ENCODE measurements around the gene SDK1.

SDK1 gene

DNA sequence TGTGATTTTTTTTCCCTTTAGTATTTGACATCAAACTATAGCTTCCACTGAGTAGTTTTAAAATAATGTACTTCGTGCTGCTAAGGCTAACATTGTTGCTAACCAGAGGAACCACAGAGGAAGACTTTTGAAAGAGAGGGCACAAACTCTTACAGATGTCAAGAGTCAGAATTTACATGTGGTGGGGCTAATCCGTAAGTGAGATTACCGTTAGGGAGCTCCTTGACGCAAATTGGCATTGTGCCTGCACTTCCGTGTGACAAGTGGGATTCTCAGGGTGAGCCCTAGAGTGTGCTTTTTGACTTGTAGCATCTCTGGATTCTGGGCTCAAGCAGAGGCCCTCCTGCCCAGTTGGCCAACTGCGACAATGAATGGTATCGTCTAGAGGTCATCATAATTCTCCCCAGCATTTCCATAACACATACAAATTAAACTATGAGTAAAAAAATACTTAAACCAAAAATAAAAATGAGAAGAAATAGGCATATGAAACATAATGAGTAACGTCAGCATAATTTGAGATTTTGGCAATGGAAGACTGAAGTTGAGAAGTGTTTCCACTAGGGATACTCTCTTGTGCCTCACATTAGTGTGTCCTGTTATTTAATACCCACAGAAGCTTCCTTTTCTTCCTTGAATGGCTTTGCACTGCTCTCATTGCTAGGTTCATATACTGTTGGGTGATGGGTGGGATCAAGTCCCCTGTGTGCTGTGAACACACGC lies 164.0 kb downstream of the SDK1 start:
- no peak for DNase-seq

GRCh38 chr7:3466261-3466660 lies 165.2 kb downstream of the SDK1 start:
- DNase-seq: no peak

- DNase-seq: no peak
Measured at GRCh38 chr7:3469641-3470040, 168.6 kb downstream of the SDK1 start.

DNA sequence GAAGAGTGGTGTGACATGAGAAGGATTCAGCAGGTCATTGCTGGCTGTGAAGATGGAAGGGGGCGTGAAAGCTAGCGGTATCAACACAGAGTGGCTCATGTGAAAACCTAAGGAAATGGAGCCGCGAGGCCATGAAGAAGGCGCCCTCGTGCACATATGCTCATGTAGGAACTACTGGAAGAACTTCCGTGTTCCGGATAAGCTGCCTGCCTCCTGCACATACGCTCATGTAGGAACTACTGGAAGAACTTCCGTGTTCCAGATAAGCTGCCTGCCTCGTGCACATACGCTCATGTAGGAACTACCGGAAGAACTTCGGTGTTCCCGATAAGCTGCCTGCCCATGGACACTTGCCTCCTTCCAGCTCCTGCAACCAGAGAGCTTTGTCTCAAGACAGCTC lies 179.1 kb downstream of the SDK1 start:
- DNase-seq: no peak

- DNase-seq: no peak
Measured at GRCh38 chr7:3481435-3481834, 180.4 kb downstream of the SDK1 start.

GRCh38 chr7:3482147-3482921 lies 181.3 kb downstream of the SDK1 start:
- peak; percentile 8 for DNase-seq

DNA sequence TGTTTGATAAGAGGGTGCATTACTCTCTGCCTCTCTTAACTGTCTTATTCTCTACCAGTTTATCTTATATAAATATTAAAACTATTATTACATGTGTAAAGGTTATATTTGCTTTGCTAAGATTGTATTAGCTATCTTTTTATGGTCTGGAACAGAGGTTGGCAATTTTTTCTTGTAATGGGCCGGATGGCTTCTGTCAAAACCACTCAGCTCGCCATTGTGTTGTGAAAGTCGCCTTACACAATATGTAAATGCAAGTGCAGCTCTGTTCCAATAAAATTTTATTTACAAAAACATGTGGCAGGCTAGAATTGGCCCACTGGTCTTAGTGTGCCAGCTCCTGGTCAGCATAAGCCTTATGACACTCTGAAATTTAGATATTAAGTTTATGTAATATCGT lies 185.8 kb downstream of the SDK1 start:
- no peak for DNase-seq

DNA sequence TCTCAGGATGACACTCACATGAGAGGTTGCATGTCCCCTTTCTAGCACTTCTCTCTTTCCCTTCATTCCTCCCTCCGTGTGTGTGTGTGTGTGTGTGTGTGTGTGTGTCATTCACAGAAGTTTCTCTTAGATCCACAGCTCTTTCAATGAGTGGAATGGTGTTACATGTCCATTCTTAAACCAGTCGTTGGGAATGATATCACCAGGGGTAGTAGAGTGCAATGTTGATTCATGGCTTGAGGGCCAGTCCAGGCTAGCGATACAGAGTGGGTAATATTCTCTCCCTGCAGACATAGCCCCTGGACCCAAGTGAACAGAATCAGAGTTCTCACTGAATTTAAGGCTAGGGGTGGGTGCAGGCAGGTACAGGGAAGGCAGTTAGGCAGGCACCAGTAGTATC lies 187.8 kb downstream of the SDK1 start:
- no peak for DNase-seq

DNA sequence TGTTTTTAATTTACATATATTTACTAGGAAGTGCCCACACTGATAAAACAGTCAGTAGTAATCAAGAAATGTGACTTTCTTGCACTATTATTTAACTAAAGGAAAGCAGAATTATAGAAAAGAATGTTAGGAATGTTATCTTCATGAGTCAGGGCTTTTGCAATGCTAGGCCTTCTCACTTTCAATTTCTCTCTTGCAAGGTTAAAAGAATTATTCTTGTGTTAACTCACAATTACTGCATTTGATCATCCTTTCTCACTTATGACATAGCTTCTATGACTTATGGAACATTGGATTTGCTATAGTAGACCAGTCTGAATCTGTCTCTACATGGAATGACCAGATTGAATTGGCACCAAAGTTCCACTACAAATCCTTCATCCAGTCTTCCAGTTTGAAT lies 192.4 kb downstream of the SDK1 start:
- DNase-seq: no peak

DNA sequence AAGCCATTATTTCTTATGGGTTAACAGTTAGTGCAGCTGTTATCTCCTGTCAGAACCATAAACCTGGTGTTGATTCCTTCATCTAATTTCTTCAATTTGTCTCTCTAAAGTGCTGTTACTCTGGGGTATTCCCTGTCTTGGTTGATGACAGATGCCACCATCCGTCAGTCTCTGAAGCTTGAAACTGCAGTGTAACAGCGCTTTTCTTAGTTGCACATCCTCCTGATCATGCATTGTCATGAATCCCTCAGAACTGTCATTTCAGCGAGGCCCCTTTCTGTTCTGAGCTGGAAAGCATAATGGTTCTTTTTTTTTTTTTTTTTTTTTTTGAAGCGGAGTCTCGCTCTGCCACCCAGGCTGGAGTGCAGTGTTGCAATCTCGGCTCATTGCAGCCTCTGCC lies 193.9 kb downstream of the SDK1 start:
- no peak for DNase-seq

- DNase-seq: no peak
Measured at GRCh38 chr7:3495530-3495929, 194.5 kb downstream of the SDK1 start.

DNA sequence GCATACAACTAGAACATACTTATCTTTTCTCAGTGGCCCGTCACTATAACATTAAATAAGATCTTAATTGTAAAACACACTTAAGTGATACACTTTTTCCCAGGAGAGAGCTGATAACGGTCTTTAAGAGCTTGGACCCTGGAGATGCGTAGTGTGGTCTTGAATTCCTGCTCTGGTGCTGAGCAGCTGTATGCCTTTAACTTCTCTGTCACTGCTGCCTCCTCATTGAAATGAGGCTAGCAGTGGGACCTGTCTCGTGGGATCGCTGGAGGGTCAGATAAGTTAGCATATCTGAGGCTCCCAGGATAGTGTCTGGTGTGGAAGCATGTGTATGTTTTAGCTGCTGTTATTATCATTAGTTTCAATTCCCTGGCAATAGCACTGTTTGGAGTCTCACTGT lies 194.9 kb downstream of the SDK1 start:
- no peak for DNase-seq

- DNase-seq: no peak
Measured at GRCh38 chr7:3497796-3498195, 196.7 kb downstream of the SDK1 start.

- DNase-seq: no peak
Measured at GRCh38 chr7:3501671-3502070, 200.6 kb downstream of the SDK1 start.

DNA sequence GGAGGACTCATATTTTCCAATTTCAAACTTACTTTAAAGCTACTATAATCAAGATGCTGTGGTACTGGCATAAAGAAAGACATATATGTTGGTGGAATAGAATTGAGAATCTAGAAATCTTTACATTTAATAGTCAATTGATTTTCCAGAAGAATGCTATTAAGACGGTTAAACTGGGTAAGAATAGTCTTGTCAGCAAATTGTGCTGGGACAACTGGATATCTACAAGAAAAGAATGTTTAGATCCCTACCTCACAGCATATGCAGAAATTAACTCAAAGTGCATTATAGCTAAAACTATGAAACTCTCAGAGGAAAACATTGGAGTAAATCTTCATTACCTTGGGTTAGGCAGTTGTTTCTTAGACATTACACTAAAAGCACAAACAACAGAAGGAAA lies 203.3 kb downstream of the SDK1 start:
- no peak for DNase-seq

DNA sequence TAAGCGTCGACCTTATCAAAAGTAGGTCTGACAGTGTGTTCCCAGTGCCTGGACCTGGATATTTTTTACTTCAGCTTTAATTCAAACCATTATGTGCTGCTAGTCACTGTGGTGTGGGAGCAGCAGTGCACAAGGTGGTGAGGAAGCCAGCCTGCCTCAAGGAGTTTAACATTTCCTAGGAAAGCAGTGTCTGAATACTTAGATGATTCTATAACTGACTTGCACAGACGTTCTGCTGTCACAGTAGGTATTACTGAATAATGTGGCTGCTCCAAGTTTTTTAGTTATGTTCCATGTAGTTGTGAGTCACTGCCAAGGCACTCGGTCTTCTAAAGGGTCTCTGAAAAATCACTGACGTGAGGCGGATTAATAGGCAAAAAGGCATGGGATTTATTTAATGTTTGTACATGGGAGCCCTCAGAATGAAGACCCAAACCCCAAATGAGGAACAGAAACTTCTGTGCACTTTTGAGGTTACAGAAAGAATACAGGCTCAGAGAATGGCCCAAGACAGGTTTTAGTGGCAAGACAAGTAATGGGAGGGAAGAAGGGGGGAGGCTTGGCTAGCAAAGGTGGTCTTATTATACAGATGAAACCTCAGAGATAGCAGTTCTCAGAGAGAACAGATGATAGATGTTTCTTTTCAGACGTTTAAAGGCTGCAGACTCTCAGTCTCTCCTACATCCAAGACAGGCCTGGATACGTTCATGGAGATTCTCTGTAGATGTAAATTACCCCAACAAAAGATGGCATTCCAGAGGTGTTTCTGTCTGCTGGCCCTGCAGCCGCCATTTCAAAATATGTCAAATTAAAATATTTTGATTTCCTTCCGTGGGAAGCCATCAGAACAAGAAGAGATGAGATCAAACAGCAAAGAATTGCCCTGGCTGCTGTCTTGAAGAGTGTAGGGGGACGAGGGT lies 209.3 kb downstream of the SDK1 start:
- no peak for DNase-seq

DNA sequence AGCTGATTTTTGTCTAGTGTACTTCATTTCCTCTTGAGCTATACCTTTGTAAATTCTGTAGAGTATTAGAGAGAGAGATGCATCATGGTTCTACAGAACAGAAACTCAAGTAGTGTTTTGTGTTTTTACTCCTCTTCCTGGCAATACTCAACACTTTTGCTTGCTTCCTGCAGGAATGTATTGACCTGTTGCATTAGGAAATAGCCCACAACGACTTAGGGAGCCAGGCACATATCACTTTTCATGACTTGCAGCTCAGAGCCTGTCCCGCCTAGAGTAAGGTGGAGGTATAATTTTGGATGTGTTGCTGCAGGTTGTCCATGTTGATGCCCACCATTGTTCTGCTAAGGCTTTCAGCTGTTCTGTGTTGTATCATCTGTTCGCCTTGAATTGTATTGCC lies 216.3 kb downstream of the SDK1 start:
- DNase-seq: no peak

DNA sequence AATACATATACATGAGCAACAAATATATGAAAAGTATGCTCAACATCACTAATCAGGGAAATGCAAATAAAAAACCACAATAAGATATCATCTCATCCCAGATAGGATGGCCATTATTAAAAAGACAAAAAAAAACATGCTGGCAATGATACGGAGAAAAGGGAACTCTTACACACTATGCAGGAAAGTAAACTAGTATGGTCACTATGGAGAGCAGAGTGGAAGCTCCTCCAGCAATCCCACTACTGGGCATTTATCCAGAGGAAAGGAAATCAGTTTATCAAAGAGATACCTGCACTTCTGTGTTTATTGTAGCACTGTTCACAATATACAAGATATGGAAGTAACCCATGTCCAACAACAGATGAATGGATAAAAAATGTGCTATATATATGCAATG lies 217.5 kb downstream of the SDK1 start:
- DNase-seq: no peak

DNA sequence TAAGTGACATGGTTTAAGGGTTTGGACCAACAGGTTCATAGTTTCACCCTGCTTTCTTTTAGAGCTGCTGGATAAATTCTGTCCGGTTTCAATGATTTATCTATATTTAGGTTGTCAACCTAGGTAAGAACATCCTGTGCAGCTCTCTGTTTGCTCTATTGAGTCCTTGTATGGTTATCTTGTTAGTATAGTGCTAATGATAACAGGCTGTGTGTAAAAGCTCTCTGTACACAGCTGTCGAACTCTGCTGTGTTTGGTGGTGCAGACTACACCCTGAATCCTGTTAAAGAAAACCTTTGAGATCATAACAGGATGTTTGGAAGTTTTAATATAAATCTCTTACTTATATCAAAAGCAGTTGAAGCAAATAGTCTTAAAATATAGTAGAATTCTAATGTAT lies 219.2 kb downstream of the SDK1 start:
- DNase-seq: peak; percentile 10

DNA sequence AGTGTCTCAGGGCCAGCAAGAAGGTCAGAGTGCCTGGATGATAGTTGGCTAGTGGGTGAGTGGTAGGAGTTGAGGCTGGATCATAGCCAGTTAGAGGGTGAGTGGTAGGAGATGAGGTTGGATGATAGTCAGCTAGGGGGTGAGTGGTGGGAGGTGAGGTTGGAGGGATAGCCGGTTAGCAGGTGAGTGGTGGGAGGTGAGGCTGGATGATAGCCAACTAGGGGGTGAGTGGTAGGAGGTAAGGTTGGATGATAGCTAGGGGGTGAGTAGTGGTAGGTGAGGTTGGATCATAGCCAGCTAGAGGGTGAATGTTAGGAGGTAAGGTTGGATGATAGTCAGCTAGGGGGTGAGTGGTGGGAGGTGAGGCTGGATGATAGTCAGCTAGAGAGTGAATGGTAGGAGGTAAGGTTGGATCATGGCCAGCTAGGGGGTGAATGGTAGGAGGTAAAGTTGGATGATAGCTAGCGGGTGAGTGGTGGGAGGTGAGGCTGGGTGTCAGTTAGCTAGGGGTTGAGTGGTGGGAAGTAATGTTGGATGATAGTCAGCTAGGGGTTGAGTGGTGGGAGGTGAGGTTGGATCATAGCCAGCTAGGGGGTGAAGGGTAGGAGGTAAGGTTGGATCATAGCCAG lies 226.6 kb downstream of the SDK1 start:
- no peak for DNase-seq

DNA sequence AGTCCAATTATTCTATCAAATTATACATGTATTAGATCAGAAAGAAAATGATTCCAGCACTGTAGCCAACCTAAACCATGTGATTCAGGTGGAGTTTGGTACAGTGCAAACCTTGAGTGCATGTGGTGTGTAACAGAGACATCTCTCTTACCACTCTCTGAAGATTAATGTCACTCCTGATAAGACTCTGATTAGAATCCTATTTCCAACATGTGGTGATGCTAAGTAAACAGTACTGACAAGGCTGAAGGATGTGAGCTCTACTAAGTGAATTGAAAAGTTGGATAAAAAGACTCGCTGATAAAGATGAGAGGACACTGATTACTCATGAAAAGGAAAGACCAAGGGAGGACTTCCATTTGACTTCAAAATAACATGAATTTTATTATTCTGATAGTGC lies 232.0 kb downstream of the SDK1 start:
- no peak for DNase-seq

- DNase-seq: no peak
Measured at GRCh38 chr7:3537210-3537875, 236.3 kb downstream of the SDK1 start.

- DNase-seq: no peak
Measured at GRCh38 chr7:3538041-3538440, 237.0 kb downstream of the SDK1 start.

Measured in NCI-H1436 (cell line).